ENCODE measurements around the gene AMER1. TPM values are rescaled to one million over a fixed set of nuclear protein-coding genes. Genes with fewer than 3 reads are reported as not detected.
A peak's percentile ranks its signal among the peaks of the same experiment; 100 is the strongest.

Gene AMER1
- total RNA-seq, 1 donor from 2014 or later, result 4.9 TPM

- Histone ChIP-seq H3K4me3 (no peak overlapping the region), H3K9me3 (no peaks in the 10 kb centered on the region), H3K27me3 (no peaks in the 10 kb centered on the region), H3K4me1 (no peaks in the 10 kb centered on the region), H3K27ac (no peak overlapping the region), H3K36me3 (peaks cover 0 to 7% of the 10 kb centered on the region in 2 donors)
- TF ChIP-seq CTCF (IDR thresholded peaks at IDR 0.05) (no peak), POLR2A (IDR thresholded peaks at IDR 0.05) (no peak), POLR2AphosphoS5 (IDR thresholded peaks at IDR 0.05; ENCODE audit: insufficient read depth in 1 of 2, low read depth in 1 of 2) (no peak)
- DNase-seq (ENCODE audit: extremely low spot score in 2 of 2), result peak; percentile 67 to 84
- intact Hi-C loops (cut with DNase I), result no loop called here
These were observed 14.1 kb downstream of the AMER1 start for GRCh38 chrX:64191281-64192010.

GRCh38 chrX:64190136-64190740 is 15.3 kb downstream of the AMER1 start:
- H3K27me3 ChIP-seq, result no peaks in the 10 kb centered on the region
- H3K36me3 ChIP-seq, result peaks cover 0 to 7% of the 10 kb centered on the region in 2 donors
- DNase-seq (ENCODE audit: extremely low spot score in 2 of 2), result peak; percentile 76 to 96
- H3K27ac ChIP-seq, result no peak overlapping the region
- TF ChIP-seq CTCF (IDR thresholded peaks at IDR 0.05) (no peak), POLR2A (IDR thresholded peaks at IDR 0.05) (no peak)
- intact Hi-C loops (cut with DNase I), result no loop called here
- no peak overlapping the region for H3K4me3 ChIP-seq
- no peaks in the 10 kb centered on the region for H3K9me3 ChIP-seq
- H3K4me1 ChIP-seq, result no peaks in the 10 kb centered on the region

- peaks cover 0 to 7% of the 10 kb centered on the region in 2 donors for H3K36me3 ChIP-seq
- no peaks in the 10 kb centered on the region for H3K4me1 ChIP-seq
- TF ChIP-seq POLR2A (IDR thresholded peaks at IDR 0.05) (no peak), POLR2AphosphoS5 (IDR thresholded peaks at IDR 0.05; ENCODE audit: insufficient read depth in 1 of 2, low read depth in 1 of 2) (no peak), CTCF (IDR thresholded peaks at IDR 0.05) (no peak)
- H3K9me3 ChIP-seq, result no peaks in the 10 kb centered on the region
- H3K4me3 ChIP-seq, result no peak overlapping the region
- DNase-seq (ENCODE audit: extremely low spot score in 2 of 2), result peak; percentile 16 to 25
- intact Hi-C loops (cut with DNase I), result no loop called here
- no peak overlapping the region for H3K27ac ChIP-seq
- H3K27me3 ChIP-seq, result no peaks in the 10 kb centered on the region
These were observed 16.6 kb downstream of the AMER1 start for GRCh38 chrX:64188901-64189300.

- Histone ChIP-seq H3K4me3 (no peak overlapping the region), H3K27me3 (no peaks in the 10 kb centered on the region), H3K27ac (no peak overlapping the region), H3K9me3 (no peaks in the 10 kb centered on the region), H3K4me1 (no peaks in the 10 kb centered on the region), H3K36me3 (peaks cover 0 to 7% of the 10 kb centered on the region in 2 donors)
- intact Hi-C loops (cut with DNase I), result no loop called here
- peak; percentile 49 to 70 for DNase-seq (ENCODE audit: extremely low spot score in 2 of 2)
- TF ChIP-seq CTCF (IDR thresholded peaks at IDR 0.05) (no peak), POLR2AphosphoS5 (IDR thresholded peaks at IDR 0.05; ENCODE audit: insufficient read depth in 1 of 2, low read depth in 1 of 2) (no peak), POLR2A (IDR thresholded peaks at IDR 0.05) (no peak)
These were observed 17.8 kb downstream of the AMER1 start for GRCh38 chrX:64187762-64188150.
